ENCODE data around the gene TAGLN2.

DNA sequence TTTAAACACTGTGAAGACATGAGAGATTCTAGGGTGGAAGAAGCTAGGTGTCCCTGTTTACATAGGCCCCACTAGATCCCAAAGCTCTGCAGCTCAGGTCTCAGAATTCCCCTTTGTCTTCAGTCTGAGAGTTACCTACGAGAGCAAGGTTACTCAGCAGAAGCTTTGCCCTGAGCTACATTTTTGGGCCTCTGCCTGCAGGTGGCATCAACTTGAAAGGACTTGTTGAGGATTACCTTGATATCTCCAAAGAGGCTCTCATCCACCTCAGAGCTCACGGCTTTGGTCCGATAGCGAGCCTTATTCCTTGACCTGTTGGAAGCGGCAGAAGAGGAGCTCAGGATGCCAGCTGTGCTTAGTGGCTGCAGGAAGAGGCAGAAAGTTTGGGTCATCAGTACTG, 32.4 kb downstream of the TAGLN2 start:
- TF ChIP-seq, protein P1, sequence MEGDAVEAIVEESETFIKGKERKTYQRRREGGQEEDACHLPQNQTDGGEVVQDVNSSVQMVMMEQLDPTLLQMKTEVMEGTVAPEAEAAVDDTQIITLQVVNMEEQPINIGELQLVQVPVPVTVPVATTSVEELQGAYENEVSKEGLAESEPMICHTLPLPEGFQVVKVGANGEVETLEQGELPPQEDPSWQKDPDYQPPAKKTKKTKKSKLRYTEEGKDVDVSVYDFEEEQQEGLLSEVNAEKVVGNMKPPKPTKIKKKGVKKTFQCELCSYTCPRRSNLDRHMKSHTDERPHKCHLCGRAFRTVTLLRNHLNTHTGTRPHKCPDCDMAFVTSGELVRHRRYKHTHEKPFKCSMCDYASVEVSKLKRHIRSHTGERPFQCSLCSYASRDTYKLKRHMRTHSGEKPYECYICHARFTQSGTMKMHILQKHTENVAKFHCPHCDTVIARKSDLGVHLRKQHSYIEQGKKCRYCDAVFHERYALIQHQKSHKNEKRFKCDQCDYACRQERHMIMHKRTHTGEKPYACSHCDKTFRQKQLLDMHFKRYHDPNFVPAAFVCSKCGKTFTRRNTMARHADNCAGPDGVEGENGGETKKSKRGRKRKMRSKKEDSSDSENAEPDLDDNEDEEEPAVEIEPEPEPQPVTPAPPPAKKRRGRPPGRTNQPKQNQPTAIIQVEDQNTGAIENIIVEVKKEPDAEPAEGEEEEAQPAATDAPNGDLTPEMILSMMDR (IDR thresholded peaks at IDR 0.05), result no peak
- no peak for TF ChIP-seq POLR2A (IDR thresholded peaks at IDR 0.05)
